Muscle layer of duodenum (tissue), 2 donors: ENCODE measurements around the gene ZNF512.
"Not testable (repeated sequence)": the region's sequence is repeated elsewhere in the genome, so short reads cannot be mapped to it uniquely, and the experiment has no call there.

Experiments used
- H3K27ac ChIP-seq: one replicate; pipeline ENCODE4 v1.7.0; 2013; ENCODE audit warnings: mild to moderate bottlenecking, low read length
- H3K27me3 ChIP-seq: one replicate; pipeline ENCODE4 v1.7.0; 2013; ENCODE audit warnings: low read depth, mild to moderate bottlenecking, control low read depth, low read length
- H3K36me3 ChIP-seq, 2 donors: one replicate each; pipeline ENCODE4 v1.7.0; 2013; ENCODE audit warnings: low read length in 2 of 2, control low read depth in 1 of 2, mild to moderate bottlenecking in 1 of 2; ENCODE audit not compliant: insufficient read depth in 2 of 2, control insufficient read depth in 1 of 2
- H3K4me1 ChIP-seq, 2 donors: one replicate each; pipeline ENCODE4 v1.7.0; 2013; ENCODE audit warnings: low read length in 2 of 2, mild to moderate bottlenecking in 2 of 2, control low read depth in 1 of 2, moderate library complexity in 1 of 2; ENCODE audit not compliant: insufficient read depth in 2 of 2, control insufficient read depth in 1 of 2
- H3K4me3 ChIP-seq, 2 donors: one replicate each; pipeline ENCODE4 v1.7.0; 2013; ENCODE audit warnings: low read length in 2 of 2, low read depth in 1 of 2, mild to moderate bottlenecking in 1 of 2
- H3K9me3 ChIP-seq, 2 donors: one replicate each; pipeline ENCODE4 v1.7.0; 2013; ENCODE audit warnings: low read length in 2 of 2, control low read depth in 1 of 2, mild to moderate bottlenecking in 1 of 2; ENCODE audit not compliant: control insufficient read depth in 1 of 2
- donor health status: healthy.

ZNF512 gene

GRCh38 chr2:27582695-27583389, at the start of gene ZNF512:
Gene ZNF512 (plus strand): TSS chr2:27583042. CDS start chr2:27583113, 71 bp downstream.
- H3K4me3 ChIP-seq: peak within 1 kb of the TSS; percentile 95 to 99
- peaks cover 6 to 14% of the 10 kb centered on the region in 2 donors for H3K4me1 ChIP-seq
- peaks cover 6 to 23% of the 10 kb centered on the region in 2 donors for H3K9me3 ChIP-seq
- no peaks in the 10 kb centered on the region for H3K36me3 ChIP-seq
- no peaks in the 10 kb centered on the region for H3K27me3 ChIP-seq
- H3K27ac ChIP-seq: peak within 1 kb of the TSS; percentile 78

DNA sequence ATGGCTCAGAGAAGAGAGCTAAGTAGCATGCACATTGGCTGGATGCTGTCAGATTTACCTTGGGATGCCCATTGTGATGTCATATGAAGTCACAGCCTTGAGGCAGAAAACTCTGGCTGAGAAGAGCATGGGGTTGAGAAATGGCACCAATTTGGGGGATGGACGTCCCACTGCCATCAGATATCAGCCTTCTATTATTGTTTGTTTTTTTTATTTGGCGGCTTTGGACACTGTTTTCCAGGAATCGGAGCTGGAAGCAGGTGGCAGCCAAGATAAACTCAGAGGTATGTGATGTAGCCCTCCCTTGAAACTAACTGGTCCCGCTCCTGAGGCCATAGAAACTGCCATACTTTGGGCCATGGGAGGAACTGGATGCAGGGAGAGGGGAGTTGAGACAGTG, 45.6 kb upstream of the ZNF512 start:
- no peak overlapping the region for H3K27ac ChIP-seq
- H3K4me3 ChIP-seq: no peak overlapping the region
- no peaks in the 10 kb centered on the region for H3K27me3 ChIP-seq
- H3K9me3 ChIP-seq: no peaks in the 10 kb centered on the region
- no peaks in the 10 kb centered on the region for H3K36me3 ChIP-seq
- no peaks in the 10 kb centered on the region for H3K4me1 ChIP-seq

- H3K27me3 ChIP-seq: not testable (repeated sequence)
Measured at GRCh38 chr2:27538839-27539450, 43.9 kb upstream of the ZNF512 start.

GRCh38 chr2:27539649-27540048, 43.2 kb upstream of the ZNF512 start:
- not testable (repeated sequence) for H3K27ac ChIP-seq, H3K27me3 ChIP-seq, H3K4me1 ChIP-seq, H3K9me3 ChIP-seq, H3K36me3 ChIP-seq, H3K4me3 ChIP-seq

More at GRCh38 chr2:27538839-27539450, 43.9 kb upstream of the ZNF512 start:
- not testable (repeated sequence) for H3K27ac ChIP-seq, H3K4me1 ChIP-seq, H3K4me3 ChIP-seq, H3K36me3 ChIP-seq, H3K9me3 ChIP-seq

DNA sequence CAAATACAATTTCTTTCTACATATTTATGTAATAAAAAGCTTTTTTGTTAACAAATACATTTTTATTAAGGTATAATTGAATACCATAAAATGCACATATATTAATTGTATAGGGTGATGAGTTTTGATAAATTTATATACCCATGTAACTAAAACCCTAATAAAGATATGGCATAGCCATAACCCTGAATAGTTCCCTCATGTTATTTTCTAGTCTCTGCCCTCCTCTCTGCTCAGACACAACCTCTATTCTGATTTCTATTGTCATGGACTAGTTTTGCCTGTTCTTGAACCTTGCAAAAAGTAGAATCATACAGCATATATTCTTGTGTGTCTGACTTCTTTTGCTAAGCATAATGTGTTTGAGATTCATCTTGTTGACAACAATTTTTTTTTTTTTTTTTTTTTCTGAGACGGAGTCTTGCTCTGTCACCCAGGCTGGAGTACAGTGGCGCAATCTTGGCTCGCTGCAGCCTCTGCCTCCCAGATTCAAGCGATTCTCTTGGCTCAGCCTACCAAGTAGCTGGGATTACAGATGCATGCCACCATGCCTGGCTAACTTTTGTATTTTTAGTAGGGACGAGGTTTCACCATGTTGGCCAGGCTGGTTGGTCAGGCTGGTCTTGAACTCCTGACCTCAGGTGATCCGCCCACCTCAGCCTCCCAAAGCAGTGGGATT, 38.6 kb upstream of the ZNF512 start:
- Histone ChIP-seq H3K27me3 (no peaks in the 10 kb centered on the region), H3K4me1 (no peaks in the 10 kb centered on the region), H3K4me3 (no peak overlapping the region), H3K27ac (no peak overlapping the region), H3K36me3 (no peaks in the 10 kb centered on the region), H3K9me3 (no peaks in the 10 kb centered on the region)

DNA sequence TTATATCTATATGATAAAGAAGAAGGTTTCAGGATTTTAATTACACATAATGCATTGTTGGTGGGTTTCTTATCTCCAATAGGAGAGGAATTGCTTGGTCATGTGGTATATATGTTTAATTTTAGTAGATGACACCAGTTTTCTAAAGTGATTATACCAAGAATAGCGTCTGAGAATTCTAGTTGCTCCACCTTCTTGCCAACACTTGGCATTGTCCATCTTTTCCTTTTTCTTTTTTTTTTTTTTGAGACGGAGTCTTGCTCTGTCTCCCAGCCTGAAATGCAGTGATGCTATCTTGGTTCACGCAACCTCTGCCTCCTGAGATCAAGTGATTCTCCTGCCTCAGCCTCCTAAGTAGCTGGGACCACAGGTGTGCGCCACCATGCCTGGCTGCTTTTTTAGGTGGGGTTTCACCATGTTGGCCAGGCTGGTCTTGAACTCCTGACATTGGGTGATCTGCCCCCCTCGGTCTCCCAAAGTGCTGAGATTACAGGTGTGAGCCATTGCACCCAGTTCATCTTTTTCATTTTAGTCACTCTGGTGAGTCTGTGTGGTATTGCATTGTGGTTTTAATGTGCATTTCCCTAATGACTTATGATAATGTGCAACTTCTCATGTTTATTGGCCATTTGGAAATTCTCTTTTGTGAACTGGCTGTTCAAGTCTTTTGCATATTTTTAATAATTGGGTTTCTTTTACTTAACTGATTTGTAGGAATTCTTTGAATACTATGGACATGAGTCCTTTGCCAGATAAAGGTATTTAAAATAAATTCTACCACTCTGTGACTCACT, 37.3 kb upstream of the ZNF512 start:
- H3K36me3 ChIP-seq: no peaks in the 10 kb centered on the region
- no peaks in the 10 kb centered on the region for H3K27me3 ChIP-seq
- H3K27ac ChIP-seq: no peak overlapping the region
- no peaks in the 10 kb centered on the region for H3K4me1 ChIP-seq
- no peaks in the 10 kb centered on the region for H3K9me3 ChIP-seq
- no peak overlapping the region for H3K4me3 ChIP-seq

DNA sequence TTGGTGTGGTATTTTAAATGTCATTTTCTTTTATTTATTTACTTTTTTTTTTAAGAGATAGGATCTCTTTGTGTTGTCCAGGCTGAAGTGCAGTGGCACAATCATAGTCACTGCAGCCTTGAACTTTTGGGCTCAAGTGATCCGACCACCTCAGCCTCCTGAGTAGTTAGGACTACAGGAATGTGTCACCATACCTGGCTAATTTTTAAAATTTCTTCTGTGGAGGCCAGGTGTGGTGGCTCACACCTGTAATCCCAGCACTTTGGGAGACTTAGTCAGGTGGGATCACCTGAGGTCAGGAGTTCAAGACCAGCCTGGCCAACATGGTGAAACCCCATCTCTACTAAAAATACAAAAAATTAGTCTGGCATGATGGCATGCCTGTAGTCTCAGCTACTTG, 33.5 kb upstream of the ZNF512 start:
- Histone ChIP-seq H3K9me3 (no peaks in the 10 kb centered on the region), H3K27me3 (no peaks in the 10 kb centered on the region), H3K27ac (no peak overlapping the region), H3K4me3 (no peak overlapping the region), H3K4me1 (no peaks in the 10 kb centered on the region), H3K36me3 (no peaks in the 10 kb centered on the region)

DNA sequence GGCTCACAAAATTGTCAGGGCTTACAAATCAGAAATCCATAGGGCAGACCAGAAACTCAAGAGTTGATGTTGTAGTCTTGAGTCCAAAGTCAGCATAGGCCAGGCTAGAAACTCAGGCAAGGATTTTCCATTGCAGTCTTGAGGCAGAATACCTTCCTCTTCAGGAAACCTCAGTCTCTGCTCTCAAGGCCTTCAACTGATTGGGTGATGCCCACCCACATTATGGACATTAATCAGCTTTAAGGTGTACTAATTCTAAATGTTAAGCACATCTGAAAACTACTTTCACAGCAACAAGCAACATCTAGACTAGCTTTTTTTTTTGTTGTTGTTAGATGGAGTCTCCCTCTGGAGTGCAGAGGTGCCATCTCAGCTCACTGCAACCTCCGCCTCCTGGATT, 31.3 kb upstream of the ZNF512 start:
- Histone ChIP-seq H3K9me3 (no peaks in the 10 kb centered on the region), H3K4me3 (no peak overlapping the region), H3K36me3 (no peaks in the 10 kb centered on the region), H3K27me3 (no peaks in the 10 kb centered on the region), H3K27ac (no peak overlapping the region), H3K4me1 (no peaks in the 10 kb centered on the region)

GRCh38 chr2:27552941-27553340, 29.9 kb upstream of the ZNF512 start:
- H3K27me3 ChIP-seq: no peaks in the 10 kb centered on the region
- H3K4me3 ChIP-seq: no peak overlapping the region
- no peaks in the 10 kb centered on the region for H3K4me1 ChIP-seq
- H3K36me3 ChIP-seq: no peaks in the 10 kb centered on the region
- H3K27ac ChIP-seq: no peak overlapping the region
- no peaks in the 10 kb centered on the region for H3K9me3 ChIP-seq

GRCh38 chr2:27554451-27554850, 28.4 kb upstream of the ZNF512 start:
- not testable (repeated sequence) for H3K27ac ChIP-seq, H3K4me1 ChIP-seq, H3K36me3 ChIP-seq, H3K27me3 ChIP-seq, H3K9me3 ChIP-seq, H3K4me3 ChIP-seq

DNA sequence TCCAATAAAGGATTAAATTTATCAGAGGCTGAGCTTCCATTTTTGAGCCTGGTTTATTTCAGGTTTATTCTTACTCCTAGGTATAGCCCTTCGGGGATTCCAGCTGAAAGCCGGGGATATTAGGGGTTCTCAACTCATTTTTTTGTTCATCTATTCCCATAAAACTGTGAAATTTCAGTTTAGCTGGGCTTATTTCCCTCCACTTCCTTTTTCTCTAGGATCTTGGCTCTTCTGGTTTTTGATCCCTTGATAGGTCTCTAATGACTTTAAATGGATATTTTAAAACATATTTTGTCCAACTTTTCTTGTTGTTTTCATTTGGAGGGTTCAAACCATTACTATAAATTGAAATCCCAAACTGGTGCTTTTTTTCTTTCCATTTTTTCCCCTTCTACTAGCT, 23.6 kb upstream of the ZNF512 start:
- Histone ChIP-seq H3K36me3 (no peaks in the 10 kb centered on the region), H3K4me1 (no peaks in the 10 kb centered on the region), H3K27ac (no peak overlapping the region), H3K4me3 (no peak overlapping the region), H3K9me3 (no peaks in the 10 kb centered on the region), H3K27me3 (no peaks in the 10 kb centered on the region)
